Rectal smooth muscle tissue (tissue), 1 donor: ENCODE data around the gene PPP2R2B.
"Not testable (repeated sequence)": the region's sequence is repeated elsewhere in the genome, so short reads cannot be mapped to it uniquely, and the experiment has no call there.

ENCODE experiments used
- H3K27ac ChIP-seq: one replicate; pipeline ENCODE4 v1.7.0; 2013; ENCODE audit warnings: low read depth, low read length, inconsistent platforms
- H3K27me3 ChIP-seq: one replicate; pipeline ENCODE4 v1.7.0; 2013; ENCODE audit warnings: low read length; ENCODE audit not compliant: control insufficient read depth, insufficient read depth
- H3K36me3 ChIP-seq: one replicate; pipeline ENCODE4 v1.7.0; 2013; ENCODE audit warnings: low read length; ENCODE audit not compliant: control insufficient read depth, insufficient read depth
- H3K4me1 ChIP-seq: one replicate; pipeline ENCODE4 v1.7.0; 2013; ENCODE audit warnings: low read length; ENCODE audit not compliant: control insufficient read depth, insufficient read depth
- H3K4me3 ChIP-seq: one replicate; pipeline ENCODE4 v1.7.0; 2013; ENCODE audit warnings: low read length
- H3K9ac ChIP-seq: one replicate; pipeline ENCODE4 v1.7.0; 2013; ENCODE audit warnings: low read length

The PPP2R2B gene

DNA sequence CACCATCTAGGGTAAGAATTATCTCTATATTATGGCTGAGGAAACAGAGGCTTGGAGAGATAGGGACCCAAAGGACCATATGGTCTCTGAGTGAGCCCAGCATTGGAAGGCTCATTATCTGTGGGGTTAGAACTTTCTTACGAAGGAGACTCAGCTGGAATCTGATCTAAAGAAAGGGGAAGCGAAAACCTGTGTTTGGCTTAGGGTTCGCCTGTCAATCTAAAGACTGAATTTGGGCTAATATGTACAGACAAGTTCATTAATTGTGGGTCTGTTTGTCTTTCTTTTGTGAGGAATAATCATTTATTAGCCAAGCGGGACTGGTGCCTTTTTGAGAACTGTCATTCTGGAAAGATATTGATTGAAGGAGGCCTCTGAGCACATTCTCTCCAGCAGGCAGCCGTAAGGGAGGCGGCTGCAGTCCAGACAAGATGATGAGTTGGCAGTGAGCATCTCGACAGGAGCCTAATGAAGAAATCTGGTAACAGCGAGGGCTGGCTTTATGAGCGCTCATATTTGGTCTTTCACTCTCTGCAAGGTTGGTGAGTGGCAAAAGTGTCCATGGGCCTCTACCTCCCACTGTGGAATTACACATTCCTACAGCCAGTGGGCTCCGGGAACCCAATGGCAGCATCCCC, 258.4 kb downstream of the PPP2R2B start:
- no peak overlapping the region for H3K4me3 ChIP-seq
- no peak overlapping the region for H3K27ac ChIP-seq
- no peak overlapping the region for H3K9ac ChIP-seq
- no peaks in the 10 kb centered on the region for H3K27me3 ChIP-seq
- no peaks in the 10 kb centered on the region for H3K4me1 ChIP-seq
- no peaks in the 10 kb centered on the region for H3K36me3 ChIP-seq

DNA sequence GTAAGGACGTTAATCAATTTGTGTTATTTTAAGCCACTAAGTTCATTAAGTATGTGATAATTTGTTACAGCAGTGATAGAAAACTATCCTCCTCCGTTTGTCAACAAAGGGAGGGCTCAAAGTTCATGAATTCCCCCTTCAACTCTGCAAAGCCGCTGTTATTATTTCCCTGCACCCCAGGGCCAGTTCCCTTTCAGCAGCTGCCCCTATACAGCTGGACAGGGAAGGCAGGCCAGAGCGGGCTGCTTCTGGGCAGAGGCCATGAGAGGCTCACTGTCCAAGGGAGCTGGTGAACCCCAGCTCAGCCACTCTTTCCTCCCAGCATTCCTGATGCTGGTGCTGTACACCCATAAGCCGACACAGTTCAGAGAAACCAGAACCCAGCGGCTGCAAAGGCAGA, 260.1 kb downstream of the PPP2R2B start:
- Histone ChIP-seq H3K27ac (no peak overlapping the region), H3K4me3 (no peak overlapping the region), H3K27me3 (no peaks in the 10 kb centered on the region), H3K9ac (no peak overlapping the region), H3K4me1 (no peaks in the 10 kb centered on the region), H3K36me3 (no peaks in the 10 kb centered on the region)

DNA sequence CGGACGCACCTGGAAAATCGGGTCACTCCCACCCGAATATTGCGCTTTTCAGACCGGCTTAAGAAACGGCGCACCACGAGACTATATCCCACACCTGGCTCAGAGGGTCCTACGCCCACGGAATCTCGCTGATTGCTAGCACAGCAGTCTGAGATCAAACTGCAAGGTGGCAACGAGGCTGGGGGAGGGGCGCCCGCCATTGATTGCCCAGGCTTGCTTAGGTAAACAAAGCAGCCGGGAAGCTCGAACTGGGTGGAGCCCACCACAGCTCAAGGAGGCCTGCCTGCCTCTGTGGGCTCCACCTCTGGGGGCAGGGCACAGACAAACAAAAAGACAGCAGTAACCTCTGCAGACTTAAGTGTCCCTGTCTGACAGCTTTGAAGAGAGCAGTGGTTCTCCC, 268.8 kb downstream of the PPP2R2B start:
- not testable (repeated sequence) for H3K4me3 ChIP-seq, H3K36me3 ChIP-seq, H3K4me1 ChIP-seq, H3K9ac ChIP-seq, H3K27ac ChIP-seq, H3K27me3 ChIP-seq

DNA sequence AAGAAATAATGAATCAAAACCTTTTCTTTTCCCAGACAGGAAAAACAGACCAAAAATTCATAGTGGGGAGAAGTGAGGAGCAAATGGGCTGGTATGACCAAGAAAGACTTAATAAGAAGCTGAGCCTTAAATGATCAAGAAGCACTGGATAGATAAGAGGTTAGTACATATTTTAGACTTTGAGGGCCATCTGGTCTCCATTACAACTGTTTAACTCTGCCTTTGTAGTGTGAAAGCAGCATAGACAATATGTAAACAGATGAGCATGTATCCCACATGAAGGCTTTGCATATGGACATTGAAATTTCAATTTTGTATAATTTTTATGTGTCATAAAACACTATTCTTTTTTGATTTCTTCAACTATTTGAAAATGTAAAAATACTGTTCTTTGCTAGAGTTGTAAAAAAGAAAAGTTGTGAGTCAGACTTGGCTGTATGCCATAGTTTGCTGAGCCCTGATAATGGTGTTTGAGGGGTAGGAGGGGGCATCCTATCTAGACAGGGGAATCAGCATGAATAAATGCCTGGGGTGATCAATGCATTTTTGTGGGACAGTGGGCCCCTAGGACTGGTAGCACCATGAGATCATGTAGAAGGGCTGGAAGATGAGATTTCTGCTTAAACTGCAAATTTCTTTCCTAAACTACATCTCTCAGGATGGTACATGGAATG, 270.8 kb downstream of the PPP2R2B start:
- Histone ChIP-seq H3K4me3 (no peak overlapping the region), H3K27me3 (no peaks in the 10 kb centered on the region), H3K9ac (no peak overlapping the region), H3K36me3 (no peaks in the 10 kb centered on the region), H3K4me1 (no peaks in the 10 kb centered on the region), H3K27ac (no peak overlapping the region)

DNA sequence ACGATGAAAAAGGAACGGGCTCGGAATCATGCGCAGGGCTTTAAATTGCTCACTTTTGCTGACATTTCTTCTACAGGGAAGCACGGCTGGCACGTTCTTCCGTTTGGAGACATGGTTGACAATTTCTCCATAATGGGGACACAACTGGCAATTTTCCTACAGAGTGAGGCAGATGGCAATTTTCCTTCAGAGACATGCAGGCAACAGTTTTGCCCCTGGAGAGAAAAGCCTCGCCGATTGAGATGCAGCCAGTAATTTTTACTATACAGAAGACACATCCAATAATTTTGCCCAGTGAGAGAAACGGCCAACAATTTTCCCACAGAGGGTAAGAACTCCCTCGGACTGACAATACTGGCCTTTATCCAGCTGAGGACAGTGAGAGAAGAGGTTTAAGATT, 271.7 kb downstream of the PPP2R2B start:
- Histone ChIP-seq H3K4me3 (no peak overlapping the region), H3K36me3 (no peaks in the 10 kb centered on the region), H3K9ac (no peak overlapping the region), H3K27me3 (no peaks in the 10 kb centered on the region), H3K27ac (no peak overlapping the region), H3K4me1 (no peaks in the 10 kb centered on the region)

DNA sequence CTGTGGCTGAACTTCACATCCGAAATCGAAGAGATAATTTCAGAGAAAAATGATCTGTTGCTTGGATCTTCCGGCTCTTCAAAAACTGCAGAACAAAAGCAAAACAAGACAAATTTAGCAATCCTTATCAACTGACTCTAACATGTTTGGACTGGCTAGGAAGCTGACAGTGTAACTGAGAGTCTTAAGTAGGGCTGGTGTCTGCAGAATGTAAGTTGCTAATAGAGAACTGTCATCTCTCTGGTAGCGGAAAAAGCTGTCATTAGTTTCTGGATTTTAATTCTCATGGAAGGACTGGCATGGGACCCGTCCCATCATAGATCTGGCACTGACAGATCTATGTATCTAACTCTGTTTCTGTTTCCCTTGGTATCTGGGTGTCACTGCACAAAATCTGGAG, 278.2 kb downstream of the PPP2R2B start:
- Histone ChIP-seq H3K9ac (no peak overlapping the region), H3K4me3 (no peak overlapping the region), H3K27me3 (no peaks in the 10 kb centered on the region), H3K36me3 (no peaks in the 10 kb centered on the region), H3K4me1 (no peaks in the 10 kb centered on the region), H3K27ac (no peak overlapping the region)

DNA sequence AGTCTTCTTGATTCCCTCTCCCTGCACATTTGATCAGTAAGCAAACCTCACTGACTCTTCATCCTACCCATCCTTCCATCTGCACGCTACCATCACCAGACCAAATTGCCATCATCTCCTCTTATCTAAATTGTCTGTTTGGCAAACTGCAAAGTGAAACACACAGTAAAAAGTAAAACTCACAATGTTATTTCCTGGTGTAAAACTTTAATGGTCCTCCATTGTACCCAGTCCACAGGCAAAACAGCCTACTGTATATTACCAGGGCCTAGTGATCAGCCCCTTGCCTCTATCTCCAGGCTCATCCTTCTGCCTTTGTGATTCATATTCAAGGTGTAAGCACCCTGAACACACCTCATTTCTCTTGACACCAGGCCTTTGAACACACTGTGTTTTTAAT, 279.3 kb downstream of the PPP2R2B start:
- Histone ChIP-seq H3K9ac (no peak overlapping the region), H3K4me1 (no peaks in the 10 kb centered on the region), H3K36me3 (no peaks in the 10 kb centered on the region), H3K4me3 (no peak overlapping the region), H3K27me3 (no peaks in the 10 kb centered on the region), H3K27ac (no peak overlapping the region)

DNA sequence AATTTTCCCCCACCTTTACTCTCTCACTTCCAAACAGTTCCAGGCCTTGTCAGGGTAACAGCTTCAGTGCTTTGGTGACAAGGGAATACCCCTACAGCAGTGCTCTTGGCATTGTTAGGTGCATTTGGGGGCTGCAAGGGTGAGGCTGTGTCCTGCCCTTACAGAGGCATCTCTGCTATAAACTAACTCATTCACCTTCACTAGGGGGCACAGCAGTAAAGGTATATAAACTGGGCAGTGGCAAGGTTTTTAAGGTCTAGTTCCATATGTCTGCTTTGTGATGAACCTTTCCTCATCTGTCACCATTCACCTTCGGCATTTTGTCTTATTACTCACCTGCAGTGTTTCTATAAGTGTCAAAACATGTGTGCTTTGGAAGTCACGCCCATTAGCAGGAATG, 283.5 kb downstream of the PPP2R2B start:
- Histone ChIP-seq H3K27me3 (no peaks in the 10 kb centered on the region), H3K9ac (no peak overlapping the region), H3K4me3 (no peak overlapping the region), H3K4me1 (no peaks in the 10 kb centered on the region), H3K36me3 (no peaks in the 10 kb centered on the region), H3K27ac (no peak overlapping the region)

DNA sequence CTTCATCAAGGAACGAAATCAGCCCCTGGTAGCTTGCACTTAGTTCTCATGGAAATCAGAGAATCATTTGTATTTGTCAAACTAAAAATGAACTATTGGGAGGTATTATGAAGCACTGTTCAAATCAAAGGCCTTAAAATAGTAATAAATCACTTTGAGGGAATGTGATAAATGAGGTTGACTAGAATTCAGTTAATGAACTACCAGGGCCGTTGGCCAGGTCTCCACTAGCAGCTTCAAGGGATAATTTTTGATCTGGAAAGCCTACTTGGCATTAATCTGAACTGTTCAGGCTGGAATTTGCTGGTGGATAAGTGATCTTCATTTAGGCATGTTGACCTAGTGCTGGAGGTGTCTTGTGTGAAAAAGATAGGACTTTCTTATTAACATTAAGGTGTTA, 286.2 kb downstream of the PPP2R2B start:
- Histone ChIP-seq H3K9ac (no peak overlapping the region), H3K27ac (no peak overlapping the region), H3K36me3 (no peaks in the 10 kb centered on the region), H3K4me1 (no peaks in the 10 kb centered on the region), H3K27me3 (no peaks in the 10 kb centered on the region), H3K4me3 (no peak overlapping the region)

DNA sequence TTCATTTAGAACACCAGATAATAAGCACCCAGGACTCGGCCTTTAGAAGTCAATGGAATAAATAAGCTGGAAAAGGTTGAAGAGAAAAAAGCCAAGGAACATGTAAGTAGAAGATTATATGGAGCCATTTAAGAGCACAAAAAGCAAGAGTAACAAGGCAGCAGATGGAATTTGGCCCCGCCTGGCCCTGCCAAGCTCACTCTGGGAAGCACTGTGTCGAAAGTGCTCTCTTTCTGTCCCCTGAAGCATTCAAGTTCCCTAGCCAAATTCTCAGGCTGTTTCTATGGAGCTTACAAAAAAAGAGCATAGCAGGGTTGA, 289.6 kb downstream of the PPP2R2B start:
- no peaks in the 10 kb centered on the region for H3K36me3 ChIP-seq
- no peak overlapping the region for H3K9ac ChIP-seq
- H3K4me3 ChIP-seq = no peak overlapping the region
- H3K27ac ChIP-seq = no peak overlapping the region
- H3K27me3 ChIP-seq = no peaks in the 10 kb centered on the region
- H3K4me1 ChIP-seq = no peaks in the 10 kb centered on the region

DNA sequence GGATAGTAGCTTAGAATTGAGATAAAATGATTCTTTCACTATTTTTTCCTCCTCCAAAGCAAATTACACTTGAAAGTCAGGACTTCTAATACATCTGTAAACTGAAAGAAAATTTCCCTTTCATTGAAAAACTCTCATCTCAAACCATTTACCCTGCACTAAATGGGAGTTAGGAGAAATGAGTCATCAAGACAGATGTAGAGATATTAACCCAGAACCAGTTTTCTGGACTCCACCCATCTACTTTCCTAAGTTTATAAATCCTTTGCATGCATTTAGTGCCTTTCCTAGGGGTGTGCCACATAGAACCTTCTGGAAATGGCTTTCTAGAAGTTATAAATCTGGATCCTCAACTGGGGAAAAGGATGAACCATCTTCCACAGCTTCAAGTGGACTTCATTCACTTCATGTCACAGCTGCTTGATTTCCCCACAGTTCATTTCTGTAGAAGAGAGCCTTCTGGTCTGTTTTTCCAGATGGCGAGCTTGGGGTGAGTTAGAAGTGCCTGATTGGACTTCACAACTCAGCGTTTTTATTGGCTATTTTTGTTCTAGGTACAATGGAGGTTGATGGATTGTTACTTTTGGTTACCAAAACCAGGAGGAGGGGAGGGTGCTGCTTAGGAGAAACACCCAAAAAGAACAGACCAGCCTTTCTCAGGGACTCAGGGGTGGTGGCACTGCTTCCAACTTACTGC, 290.1 kb downstream of the PPP2R2B start:
- no peak overlapping the region for H3K27ac ChIP-seq
- no peak overlapping the region for H3K4me3 ChIP-seq
- H3K9ac ChIP-seq = no peak overlapping the region
- H3K4me1 ChIP-seq = no peaks in the 10 kb centered on the region
- no peaks in the 10 kb centered on the region for H3K36me3 ChIP-seq
- no peaks in the 10 kb centered on the region for H3K27me3 ChIP-seq

DNA sequence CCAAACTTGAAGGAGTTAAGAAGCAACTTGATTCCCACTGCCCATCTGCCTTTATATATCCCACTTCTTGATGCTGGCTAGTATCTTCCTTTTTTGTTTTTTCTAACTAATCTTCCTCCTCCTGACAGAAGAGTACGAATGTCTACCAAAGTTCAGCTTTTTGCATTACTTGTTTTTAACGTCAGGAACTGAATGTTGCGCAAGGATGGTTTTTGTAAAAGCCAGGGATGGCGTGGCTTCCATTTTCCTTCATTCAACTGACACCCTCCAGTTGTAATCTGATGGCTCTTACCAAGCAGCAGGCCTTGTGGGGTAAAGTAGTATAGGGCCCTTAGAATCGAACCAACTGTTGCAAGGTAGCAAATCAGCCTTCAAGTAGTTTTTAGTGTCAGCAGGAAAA, 291.8 kb downstream of the PPP2R2B start:
- no peaks in the 10 kb centered on the region for H3K27me3 ChIP-seq
- no peak overlapping the region for H3K9ac ChIP-seq
- H3K4me3 ChIP-seq = no peak overlapping the region
- no peak overlapping the region for H3K27ac ChIP-seq
- H3K36me3 ChIP-seq = no peaks in the 10 kb centered on the region
- no peaks in the 10 kb centered on the region for H3K4me1 ChIP-seq

DNA sequence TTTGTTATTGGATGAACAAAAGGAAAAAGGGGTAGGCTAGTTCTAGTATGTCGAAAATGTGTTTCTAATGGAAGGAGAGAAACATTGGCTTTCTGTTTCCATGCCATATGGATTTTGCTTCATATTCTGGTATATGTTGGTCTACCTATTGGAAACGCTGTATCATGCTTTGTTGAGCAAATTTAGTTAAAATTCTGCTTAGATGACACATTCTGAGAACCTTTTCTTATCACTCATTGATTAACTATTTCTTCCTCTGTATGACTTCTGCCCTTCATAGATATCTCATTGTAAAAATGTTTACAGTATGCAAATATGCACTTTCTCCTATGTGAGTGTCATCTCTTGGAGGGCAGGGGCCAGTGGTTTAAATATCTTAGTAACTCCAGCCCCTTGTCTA, 293.8 kb downstream of the PPP2R2B start:
- H3K9ac ChIP-seq = no peak overlapping the region
- H3K27ac ChIP-seq = no peak overlapping the region
- H3K4me1 ChIP-seq = no peaks in the 10 kb centered on the region
- H3K27me3 ChIP-seq = no peaks in the 10 kb centered on the region
- H3K36me3 ChIP-seq = no peaks in the 10 kb centered on the region
- H3K4me3 ChIP-seq = no peak overlapping the region
